UCSD-AML1 (cell line): ENCODE results near the gene WDR47.

ENCODE experiments used
- DNase-seq: peaks from one replicate; lab custom pipeline; 2025; ENCODE audit not compliant: unreplicated experiment; lab: John Stamatoyannopoulos, UW

WDR47 gene

GRCh38 chr1:109041621-109042468, at the start of gene WDR47:
Gene WDR47 (minus strand): TSS chr1:109042102. CDS start chr1:109023512, 18,590 bp downstream.
- DNase-seq = peak; percentile 96

GRCh38 chr1:109091078-109091838, 49.4 kb upstream of the WDR47 start:
- DNase-seq = no peak

GRCh38 chr1:109090196-109091077, 48.5 kb upstream of the WDR47 start, which contains the start of gene TMEM167B:
Gene TMEM167B (plus strand): TSS chr1:109090764. CDS start chr1:109090873, 109 bp downstream.
- DNase-seq = peak; percentile 91

DNA sequence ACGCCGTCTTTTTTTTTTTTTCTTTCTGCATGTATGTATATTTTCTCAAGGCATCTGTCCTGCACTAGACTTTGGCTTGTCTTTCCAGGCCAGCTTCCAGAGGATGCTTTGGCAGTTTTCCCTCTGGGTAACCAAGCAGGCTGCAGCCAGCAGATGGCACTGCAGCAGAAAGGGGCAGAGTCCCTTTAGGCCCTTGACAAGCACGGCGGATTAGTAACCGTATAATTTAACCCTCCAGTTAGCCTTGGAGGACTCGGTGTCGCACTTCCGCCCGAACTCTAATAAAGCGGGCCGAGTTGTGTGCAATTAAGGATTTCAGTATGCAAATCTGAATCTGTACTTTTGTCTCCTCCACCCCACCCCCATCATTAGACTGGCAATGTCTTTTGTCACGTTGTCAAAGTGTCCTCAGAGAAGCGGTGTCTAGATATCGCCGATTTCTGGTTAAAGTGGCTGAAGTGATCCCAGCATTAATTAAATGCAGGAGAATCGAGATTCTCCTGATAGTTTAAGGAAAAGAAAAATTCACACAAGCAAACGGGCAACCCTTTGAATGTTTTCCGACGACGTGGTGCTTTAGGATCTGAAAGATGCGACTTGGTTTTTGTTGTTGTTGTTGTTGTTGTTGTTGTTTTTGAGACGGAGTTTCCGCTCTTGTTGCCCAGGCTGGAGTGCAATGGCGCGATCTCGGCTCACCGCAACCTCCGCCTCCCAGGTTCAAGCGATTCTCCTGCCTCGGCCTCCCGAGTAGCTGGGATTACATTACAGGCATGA, 47.5 kb upstream of the WDR47 start:
- DNase-seq = peak; percentile 49

GRCh38 chr1:109084563-109085517, 42.9 kb upstream of the WDR47 start:
- DNase-seq = no peak

DNA sequence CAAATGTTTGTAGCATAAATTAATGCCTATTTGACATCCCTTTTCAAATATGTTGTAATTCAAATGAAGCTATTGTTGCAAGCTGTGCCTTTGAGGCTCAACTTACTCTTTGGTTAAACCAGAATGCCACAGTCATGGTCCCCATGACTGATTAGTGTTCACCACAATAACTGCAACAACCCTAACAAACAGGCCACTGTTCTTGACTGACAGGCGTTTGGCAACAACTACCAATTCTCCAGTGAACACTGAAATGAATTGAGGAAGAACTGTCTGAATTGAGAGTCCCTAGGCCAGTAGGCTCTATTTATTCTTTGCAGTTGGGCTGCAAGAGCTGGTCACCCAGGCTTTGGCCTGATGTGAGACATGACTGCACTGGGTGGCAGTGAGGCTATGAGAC, 42.0 kb upstream of the WDR47 start:
- no peak for DNase-seq

DNA sequence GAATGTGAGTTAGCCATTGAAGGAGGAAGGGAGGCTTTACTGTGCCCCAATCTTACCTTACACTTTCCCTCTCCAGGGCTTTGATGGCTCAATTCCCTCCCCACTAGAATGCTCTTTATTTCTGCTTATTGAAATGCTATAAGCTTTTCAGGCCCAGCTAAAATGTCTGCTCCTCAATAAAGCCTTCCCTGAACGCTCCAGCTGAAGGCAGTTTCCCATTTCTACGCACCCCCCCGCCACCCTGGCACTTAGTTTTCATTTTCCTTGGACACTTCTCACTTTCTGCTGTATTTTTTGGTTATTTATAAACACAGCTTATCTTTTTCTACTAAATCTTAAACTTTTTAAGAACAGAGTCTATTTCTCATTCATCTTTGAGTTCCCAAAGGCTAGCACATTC, 41.6 kb upstream of the WDR47 start:
- no peak for DNase-seq

DNA sequence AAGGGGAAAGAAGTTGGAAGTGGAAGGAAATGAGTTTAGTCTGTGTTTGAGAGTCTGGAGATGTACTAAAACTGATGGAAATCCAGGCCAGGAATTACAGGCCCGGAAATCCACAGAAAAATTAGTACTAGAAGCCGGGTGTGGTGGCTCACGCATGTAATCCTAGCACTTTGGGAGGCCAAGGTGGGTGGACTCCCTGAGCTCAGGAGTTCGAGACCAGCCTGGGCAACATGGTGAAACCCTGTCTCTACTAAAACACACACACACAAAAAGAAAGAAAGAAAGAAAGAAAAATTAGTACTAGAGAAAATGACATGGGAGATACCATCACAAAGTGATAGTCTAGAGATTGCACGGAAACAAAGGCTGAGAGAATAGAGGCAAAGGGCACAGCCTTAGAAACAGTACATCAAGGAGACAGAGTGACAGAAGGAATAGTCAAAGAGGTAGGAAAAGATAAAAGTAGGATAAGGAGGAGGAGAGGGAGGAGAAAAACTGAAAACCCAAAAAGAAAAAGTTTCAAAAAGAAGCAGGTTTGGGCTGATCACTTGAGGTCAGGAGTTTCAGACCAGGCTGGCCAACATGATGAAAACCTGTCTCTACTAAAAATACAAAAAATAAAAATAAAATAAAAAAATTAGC, 38.7 kb upstream of the WDR47 start:
- no peak for DNase-seq

- DNase-seq = no peak
Measured at GRCh38 chr1:109079240-109079622, 37.3 kb upstream of the WDR47 start.

DNA sequence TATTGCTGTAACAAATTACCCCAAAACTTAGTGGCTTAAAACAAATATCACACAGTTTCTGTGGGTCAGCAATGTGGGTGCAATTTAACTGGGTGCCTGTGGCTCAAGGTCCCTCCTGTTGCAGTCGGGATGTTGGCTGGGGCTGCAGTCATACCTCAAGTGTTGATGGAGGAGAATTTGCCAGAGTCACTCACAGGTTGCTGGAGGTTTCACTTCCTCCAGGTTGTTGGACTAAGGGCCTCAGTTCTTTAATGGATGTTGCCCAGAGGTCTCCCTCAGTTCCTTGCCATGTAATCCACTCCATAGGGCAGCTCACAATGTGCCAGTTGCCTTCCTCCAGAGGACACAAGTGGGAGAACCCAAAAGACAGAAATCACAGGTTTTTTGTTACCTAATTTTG, 36.4 kb upstream of the WDR47 start:
- DNase-seq = no peak

GRCh38 chr1:109075531-109076490, 33.9 kb upstream of the WDR47 start, which contains the start of gene TAF13:
Gene TAF13 (minus strand): TSS chr1:109076003. CDS start chr1:109075947, 56 bp downstream.
- DNase-seq = peak; percentile 94

- DNase-seq = no peak
Measured at GRCh38 chr1:109069294-109069693, 27.4 kb upstream of the WDR47 start.

GRCh38 chr1:109067883-109068282, 26.0 kb upstream of the WDR47 start:
- no peak for DNase-seq

DNA sequence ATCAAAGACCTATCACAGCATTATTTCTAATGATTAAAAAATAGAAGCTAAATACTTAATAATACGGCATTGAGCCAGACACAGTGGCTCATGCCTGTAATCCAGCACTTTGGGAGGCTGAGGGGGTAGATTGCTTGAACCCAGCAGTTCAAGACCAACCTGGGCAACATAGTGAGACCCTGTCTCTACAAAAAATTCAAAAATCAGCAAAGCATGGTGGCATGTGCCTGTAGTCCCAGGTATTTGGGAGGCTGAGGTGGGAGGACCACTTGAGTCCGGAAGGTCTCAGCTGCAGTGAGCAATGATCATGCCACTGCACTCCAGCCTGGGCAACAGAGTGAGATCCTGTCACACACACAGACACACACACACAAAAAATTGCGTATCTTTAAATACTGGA, 23.2 kb upstream of the WDR47 start:
- no peak for DNase-seq

GRCh38 chr1:109061183-109061582, 19.3 kb upstream of the WDR47 start:
- DNase-seq = no peak

GRCh38 chr1:109060707-109061106, 18.8 kb upstream of the WDR47 start:
- DNase-seq = no peak

- DNase-seq = no peak
Measured at GRCh38 chr1:109059026-109059425, 17.1 kb upstream of the WDR47 start.
